BLaER1 (cell line): ENCODE results near the gene PLEK.

Experiments used
- H3K27ac ChIP-seq: shearing (Covaris generic); formaldehyde crosslinking; 2 replicates; pipeline ENCODE4 v1.8.1; 2022
- H3K27me3 ChIP-seq: shearing (Covaris generic); formaldehyde crosslinking; 2 replicates; pipeline ENCODE4 v1.8.1; 2022
- H3K36me3 ChIP-seq: shearing (Covaris generic); formaldehyde crosslinking; 2 replicates; pipeline ENCODE4 v1.8.1; 2022
- H3K4me1 ChIP-seq: shearing (Covaris generic); formaldehyde crosslinking; 2 replicates; pipeline ENCODE4 v1.8.1; 2022
- H3K4me2 ChIP-seq: shearing (Covaris generic); formaldehyde crosslinking; 2 replicates; pipeline ENCODE4 v1.8.1; 2022
- H3K4me3 ChIP-seq: shearing (Covaris generic); formaldehyde crosslinking; 2 replicates; pipeline ENCODE4 v1.8.1; 2022
- H3K9ac ChIP-seq: shearing (Covaris generic); formaldehyde crosslinking; 2 replicates; pipeline ENCODE4 v1.8.1; 2022
- H3K9me3 ChIP-seq: shearing (Covaris generic); formaldehyde crosslinking; 2 replicates; pipeline ENCODE4 v1.8.1; 2022
- H4K20me1 ChIP-seq: shearing (Covaris generic); formaldehyde crosslinking; 2 replicates; pipeline ENCODE4 v1.8.1; 2022
- Cebpa-rat ChIP-seq: shearing (Covaris generic); IDR thresholded peaks from 2 replicates; pipeline ENCODE4 v1.8.1; 2022

PLEK gene, protein sequence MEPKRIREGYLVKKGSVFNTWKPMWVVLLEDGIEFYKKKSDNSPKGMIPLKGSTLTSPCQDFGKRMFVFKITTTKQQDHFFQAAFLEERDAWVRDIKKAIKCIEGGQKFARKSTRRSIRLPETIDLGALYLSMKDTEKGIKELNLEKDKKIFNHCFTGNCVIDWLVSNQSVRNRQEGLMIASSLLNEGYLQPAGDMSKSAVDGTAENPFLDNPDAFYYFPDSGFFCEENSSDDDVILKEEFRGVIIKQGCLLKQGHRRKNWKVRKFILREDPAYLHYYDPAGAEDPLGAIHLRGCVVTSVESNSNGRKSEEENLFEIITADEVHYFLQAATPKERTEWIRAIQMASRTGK

DNA sequence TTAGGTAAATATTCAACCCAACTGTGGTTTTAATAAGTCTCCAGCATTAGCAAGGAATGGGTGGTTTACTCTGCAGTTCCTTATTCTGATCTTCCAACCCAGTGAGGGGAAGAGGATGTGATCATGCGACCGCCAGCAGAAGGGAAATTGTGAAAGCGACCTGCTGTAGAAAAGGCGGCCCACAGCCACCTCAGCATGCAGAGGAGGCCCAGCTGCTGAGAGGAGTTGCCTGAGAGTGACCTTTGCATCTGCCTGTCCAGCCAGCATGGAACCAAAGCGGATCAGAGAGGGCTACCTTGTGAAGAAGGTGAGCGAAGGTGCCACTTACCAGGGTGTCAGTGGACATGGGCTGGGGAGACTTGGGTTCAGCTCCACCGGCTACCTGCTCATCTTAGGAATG lies at the start of gene PLEK:
TSS of gene PLEK (plus strand) at position 196 of the 400 bp plus-strand sequence. CDS start at position 266, 70 bp downstream.
- Histone ChIP-seq H3K4me1 (peaks cover 78% of the 10 kb centered on the region), H3K9me3 (no peaks in the 10 kb centered on the region), H3K4me3 (peak within 1 kb of the TSS; percentile 70), H3K4me2 (peak within 1 kb of the TSS; percentile 87), H3K27ac (peak within 1 kb of the TSS; percentile 84), H3K9ac (peak within 1 kb of the TSS; percentile 79), H3K27me3 (no peaks in the 10 kb centered on the region), H4K20me1 (no peaks in the 10 kb centered on the region), H3K36me3 (peaks cover 9% of the 10 kb centered on the region; the same call in 1 of the 2 replicates)
- TF ChIP-seq Cebpa-rat, result peak; percentile 84

DNA sequence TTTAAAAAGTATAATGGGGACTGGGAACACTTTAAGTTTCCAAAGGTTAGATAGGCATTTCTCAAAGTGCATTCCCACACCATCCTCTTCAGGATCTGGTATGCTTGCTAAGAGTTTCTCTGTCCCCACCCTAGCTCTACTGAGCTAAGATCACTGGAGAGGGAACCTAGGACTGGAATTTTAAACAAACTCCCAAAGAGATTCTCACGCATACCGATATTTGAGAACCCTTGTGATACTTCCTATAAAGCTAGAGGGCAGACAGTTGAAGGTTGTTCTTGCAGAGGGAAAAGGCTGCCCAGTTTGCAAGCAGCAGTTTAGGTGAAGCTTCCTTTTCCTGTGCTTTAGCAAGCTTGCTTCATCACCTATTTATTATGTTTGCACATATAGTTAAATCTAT lies 49.0 kb upstream of the PLEK start:
- peaks cover 13% of the 10 kb centered on the region; the same call in 1 of the 2 replicates for H3K9me3 ChIP-seq
- no peak for TF ChIP-seq Cebpa-rat
- no peak overlapping the region for H3K4me2 ChIP-seq
- H3K4me1 ChIP-seq, result peaks cover 13% of the 10 kb centered on the region
- H3K9ac ChIP-seq, result no peak overlapping the region
- H3K4me3 ChIP-seq, result no peak overlapping the region
- no peaks in the 10 kb centered on the region for H4K20me1 ChIP-seq
- peaks cover 27% of the 10 kb centered on the region for H3K27me3 ChIP-seq
- H3K27ac ChIP-seq, result no peak overlapping the region
- no peaks in the 10 kb centered on the region for H3K36me3 ChIP-seq

DNA sequence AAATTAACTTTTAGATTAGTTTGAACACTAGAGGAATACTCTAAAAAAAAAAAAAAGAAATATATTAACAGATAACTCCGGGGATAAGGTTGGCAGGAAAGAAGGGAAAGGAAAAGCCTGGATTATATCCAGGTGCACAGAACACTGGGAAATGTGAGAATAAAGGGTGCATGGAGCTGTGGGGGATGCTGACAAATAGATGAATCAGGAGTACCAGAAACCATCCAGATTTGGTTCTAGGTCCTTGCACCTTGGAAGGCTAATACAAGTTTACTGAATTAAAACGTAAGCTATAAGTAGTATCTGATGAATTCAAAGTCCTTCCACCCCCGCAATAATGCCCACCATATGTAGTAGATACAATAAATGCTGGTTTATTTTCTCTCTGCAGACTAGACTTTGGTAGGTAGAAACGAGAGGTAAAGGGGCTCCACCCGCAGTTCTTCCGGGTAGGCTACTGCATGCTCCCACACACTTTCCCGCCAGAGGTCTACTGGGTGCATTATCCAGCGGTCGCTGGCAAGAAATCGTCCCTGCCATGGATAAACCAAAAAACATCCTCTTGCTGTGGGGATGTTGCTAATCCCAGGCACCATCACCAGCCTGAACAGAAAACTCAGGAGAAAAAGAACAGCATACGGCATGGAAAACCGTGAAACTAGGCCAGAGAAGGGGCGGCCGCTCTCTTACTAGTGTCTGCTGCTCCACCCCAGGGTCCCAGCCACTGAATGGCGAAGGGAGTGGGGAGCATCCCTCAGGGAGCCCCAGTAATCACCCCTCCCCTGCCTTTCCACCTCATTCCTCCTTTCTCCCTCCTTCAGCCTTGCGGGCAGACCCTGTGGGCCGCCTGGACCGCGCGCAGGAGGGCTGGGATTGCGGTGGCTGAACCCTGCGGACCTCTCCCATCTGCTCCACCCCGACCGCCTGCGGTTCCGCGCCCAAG lies 46.8 kb upstream of the PLEK start:
- Histone ChIP-seq H3K27ac (no peak overlapping the region), H4K20me1 (no peaks in the 10 kb centered on the region), H3K9ac (no peak overlapping the region), H3K4me3 (no peak overlapping the region), H3K4me2 (no peak overlapping the region), H3K9me3 (peaks cover 13% of the 10 kb centered on the region; the same call in 1 of the 2 replicates), H3K4me1 (peaks cover 13% of the 10 kb centered on the region), H3K27me3 (peaks cover 29% of the 10 kb centered on the region), H3K36me3 (no peaks in the 10 kb centered on the region)
- no peak for TF ChIP-seq Cebpa-rat

DNA sequence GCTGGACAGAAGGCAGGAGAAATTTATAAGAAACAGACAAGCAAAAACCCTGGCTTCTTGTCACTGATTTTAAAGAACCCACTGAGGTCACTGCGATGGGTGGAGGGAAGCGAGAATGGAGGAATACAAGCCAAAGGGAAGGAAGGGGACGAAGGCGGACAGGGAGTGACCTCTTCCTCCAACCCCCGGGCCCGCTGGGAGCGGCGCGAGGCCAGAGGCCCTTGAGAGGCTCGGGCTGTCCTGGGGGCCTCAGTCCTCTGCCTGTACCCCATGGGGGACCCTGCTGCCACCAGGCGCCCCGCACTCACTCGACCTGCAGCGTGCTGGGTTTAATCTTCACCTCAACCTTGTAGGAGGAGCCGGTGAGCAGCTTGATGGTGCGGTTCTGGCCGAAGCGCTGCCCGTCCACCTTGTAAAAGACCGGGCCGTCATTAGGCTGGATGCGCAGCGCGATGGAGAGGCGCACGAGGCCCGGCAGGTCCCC lies 46.1 kb upstream of the PLEK start:
- Histone ChIP-seq H3K27ac (0 out of 2 replicates have a peak overlapping the region, but pooled peaks have one; percentile 24), H3K36me3 (no peaks in the 10 kb centered on the region), H3K4me2 (peak overlapping the region; percentile 89), H3K9ac (peak overlapping the region; percentile 50; the same call in 1 of the 2 replicates), H3K4me1 (peaks cover 13% of the 10 kb centered on the region), H3K9me3 (peaks cover 13% of the 10 kb centered on the region; the same call in 1 of the 2 replicates), H3K4me3 (peak overlapping the region; percentile 65), H4K20me1 (no peaks in the 10 kb centered on the region), H3K27me3 (peaks cover 29% of the 10 kb centered on the region)
- no peak for TF ChIP-seq Cebpa-rat

DNA sequence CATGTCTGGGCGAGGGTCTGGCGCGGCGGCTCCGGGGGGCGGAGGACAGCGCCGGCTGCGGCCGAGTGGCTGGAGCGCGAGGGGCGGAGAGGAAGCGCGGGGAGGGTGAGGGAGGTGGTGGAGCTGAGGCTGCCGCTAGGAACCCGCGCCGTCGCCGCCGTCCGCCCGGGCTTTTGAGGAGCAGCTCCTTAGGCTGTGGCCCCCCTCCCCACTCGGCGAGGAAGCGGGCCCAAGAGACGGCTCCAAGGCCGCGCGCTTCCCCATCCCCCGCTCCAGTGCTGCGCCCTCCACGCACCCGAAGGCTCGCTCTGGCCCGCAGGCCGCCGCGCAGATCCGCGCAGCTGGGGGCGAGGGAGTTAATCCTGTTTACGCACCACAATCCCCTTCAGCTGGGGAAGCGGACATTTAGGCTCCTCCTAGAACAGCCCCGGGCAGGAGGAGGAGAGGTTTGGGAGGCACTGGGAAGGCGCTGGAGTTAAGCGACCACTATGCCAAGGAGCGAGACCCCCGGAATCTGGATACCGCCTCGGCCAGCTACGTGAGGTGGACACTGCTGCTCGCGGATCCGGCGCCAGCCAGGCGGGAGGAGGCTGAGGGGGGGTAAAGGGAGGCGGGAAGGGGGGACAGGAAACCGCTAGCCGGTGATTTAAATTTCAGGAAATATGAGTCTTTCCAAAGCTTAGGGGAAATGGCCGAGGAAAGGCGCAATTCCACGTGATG lies 45.5 kb upstream of the PLEK start, which contains the start of gene CNRIP1:
TSS of gene CNRIP1 (minus strand) at position 552 of the 720 bp plus-strand sequence. CDS start at position 3, 549 bp downstream.
- Histone ChIP-seq H3K36me3 (no peaks in the 10 kb centered on the region), H3K27me3 (peaks cover 29% of the 10 kb centered on the region), H3K4me1 (peaks cover 13% of the 10 kb centered on the region), H4K20me1 (no peaks in the 10 kb centered on the region), H3K27ac (0 out of 2 replicates have a peak within 1 kb of the TSS, but pooled peaks have one; percentile 24), H3K4me3 (peak within 1 kb of the TSS; percentile 65), H3K9me3 (peaks cover 13% of the 10 kb centered on the region; the same call in 1 of the 2 replicates), H3K4me2 (peak within 1 kb of the TSS; percentile 89), H3K9ac (peak within 1 kb of the TSS; percentile 50)
- no peak for TF ChIP-seq Cebpa-rat

DNA sequence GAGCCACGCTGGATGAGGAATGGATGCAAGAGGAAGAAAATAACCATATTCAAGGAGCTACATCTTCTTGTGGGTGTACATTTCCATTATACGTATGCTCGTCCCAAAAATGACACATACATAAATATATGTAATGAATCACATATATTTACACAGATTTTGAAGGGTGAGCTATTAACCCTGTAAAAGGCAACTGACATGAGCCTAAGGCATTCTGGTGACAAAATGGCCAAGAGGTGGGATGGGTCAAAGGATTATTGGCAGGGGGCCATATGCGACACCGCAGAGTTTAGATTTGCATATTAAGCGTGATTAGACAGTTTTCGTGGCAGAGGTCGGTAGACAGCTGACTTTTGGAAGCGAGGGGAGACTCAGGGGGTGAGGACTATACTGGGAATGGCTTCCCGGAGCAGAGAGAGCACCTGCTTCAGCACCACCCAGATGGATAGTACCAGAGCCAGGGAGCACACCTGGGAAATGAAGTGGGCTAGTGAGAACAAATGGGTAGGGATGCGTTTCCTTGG lies 44.9 kb upstream of the PLEK start:
- Histone ChIP-seq H4K20me1 (no peaks in the 10 kb centered on the region), H3K27ac (no peak overlapping the region), H3K4me1 (peaks cover 13% of the 10 kb centered on the region), H3K4me2 (peak overlapping the region; percentile 89), H3K9ac (peak overlapping the region; percentile 50; the same call in 1 of the 2 replicates), H3K9me3 (peaks cover 13% of the 10 kb centered on the region; the same call in 1 of the 2 replicates), H3K4me3 (peak overlapping the region; percentile 65), H3K36me3 (no peaks in the 10 kb centered on the region), H3K27me3 (peaks cover 29% of the 10 kb centered on the region)
- no peak for TF ChIP-seq Cebpa-rat

DNA sequence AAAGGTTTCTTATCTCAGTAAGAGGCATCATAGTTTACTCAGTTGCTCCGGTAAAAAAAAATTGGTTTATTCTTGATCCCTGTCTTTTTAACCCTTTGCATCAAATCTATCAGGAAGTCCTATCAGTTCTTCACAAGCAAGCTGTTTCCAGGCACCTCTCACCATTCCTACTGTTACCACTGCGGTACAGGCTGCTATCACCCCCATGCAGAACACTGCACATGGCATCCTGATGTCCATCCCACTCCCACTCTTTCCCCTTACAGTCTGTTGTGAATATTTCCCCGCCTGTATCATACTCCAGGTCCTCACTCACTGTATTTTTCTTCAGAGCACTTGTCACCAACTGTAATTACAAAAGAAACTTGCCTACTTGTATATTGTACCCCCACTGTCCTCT lies 40.0 kb upstream of the PLEK start:
- H3K4me1 ChIP-seq, result peaks cover 2% of the 10 kb centered on the region; the same call in 1 of the 2 replicates
- peaks cover 10% of the 10 kb centered on the region for H3K27me3 ChIP-seq
- TF ChIP-seq Cebpa-rat, result no peak
- no peak overlapping the region for H3K4me3 ChIP-seq
- no peak overlapping the region for H3K4me2 ChIP-seq
- no peaks in the 10 kb centered on the region for H3K36me3 ChIP-seq
- no peaks in the 10 kb centered on the region for H4K20me1 ChIP-seq
- no peak overlapping the region for H3K27ac ChIP-seq
- no peak overlapping the region for H3K9ac ChIP-seq
- no peaks in the 10 kb centered on the region for H3K9me3 ChIP-seq

DNA sequence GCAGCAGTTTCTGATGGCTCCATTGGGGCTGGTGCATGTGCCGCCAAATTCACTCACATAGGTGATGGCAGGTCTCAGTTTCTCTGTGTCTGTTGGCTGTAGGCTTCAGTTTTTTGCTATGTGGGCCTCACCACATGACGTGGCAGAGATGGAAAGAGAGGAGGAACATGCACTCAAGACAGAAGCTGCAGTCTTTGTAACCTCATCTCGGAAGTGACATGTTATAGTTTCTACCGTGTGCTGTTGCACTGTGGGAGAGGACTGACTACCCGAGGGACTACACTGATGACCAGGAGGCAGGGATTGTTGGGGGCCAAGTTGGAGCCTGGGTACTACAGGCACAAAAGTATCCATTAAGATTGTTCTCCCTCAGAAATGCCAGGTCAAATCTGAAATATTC lies 36.2 kb upstream of the PLEK start:
- H3K9ac ChIP-seq, result no peak overlapping the region
- H3K4me1 ChIP-seq, result no peaks in the 10 kb centered on the region
- H3K4me3 ChIP-seq, result no peak overlapping the region
- no peak overlapping the region for H3K4me2 ChIP-seq
- no peak overlapping the region for H3K27ac ChIP-seq
- no peaks in the 10 kb centered on the region for H3K36me3 ChIP-seq
- no peak for TF ChIP-seq Cebpa-rat
- no peaks in the 10 kb centered on the region for H3K27me3 ChIP-seq
- no peaks in the 10 kb centered on the region for H3K9me3 ChIP-seq
- H4K20me1 ChIP-seq, result no peaks in the 10 kb centered on the region

DNA sequence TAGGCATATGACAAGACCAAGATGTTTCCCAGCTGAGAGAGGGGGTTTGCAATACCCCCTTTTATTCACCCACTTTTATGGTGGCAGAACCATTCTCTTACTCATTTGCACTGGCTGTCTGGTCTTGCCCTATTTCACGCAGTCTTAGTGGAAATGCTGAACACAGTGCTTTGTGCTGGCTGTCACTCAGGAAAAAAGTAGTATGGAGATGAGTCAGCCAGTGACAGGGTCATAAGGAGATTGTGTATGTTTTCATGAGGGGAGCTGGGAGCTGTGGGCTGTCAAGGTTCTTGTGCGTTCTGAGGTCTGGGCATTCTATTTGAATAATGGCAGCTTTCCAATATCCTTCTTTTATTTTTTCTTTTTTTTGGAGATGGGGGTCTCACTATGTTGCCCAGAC lies 34.4 kb upstream of the PLEK start:
- H3K4me2 ChIP-seq, result no peak overlapping the region
- no peaks in the 10 kb centered on the region for H3K27me3 ChIP-seq
- no peaks in the 10 kb centered on the region for H4K20me1 ChIP-seq
- no peak for TF ChIP-seq Cebpa-rat
- H3K27ac ChIP-seq, result no peak overlapping the region
- H3K36me3 ChIP-seq, result no peaks in the 10 kb centered on the region
- no peaks in the 10 kb centered on the region for H3K9me3 ChIP-seq
- H3K4me3 ChIP-seq, result no peak overlapping the region
- no peaks in the 10 kb centered on the region for H3K4me1 ChIP-seq
- no peak overlapping the region for H3K9ac ChIP-seq
